CD4-positive, alpha-beta T cell treated with Interleukin-15 for 4 hours (primary cell): Measurements from ENCODE around the gene DOLK.
"Not testable (repeated sequence)": the region's sequence is repeated elsewhere in the genome, so short reads cannot be mapped to it uniquely, and the experiment has no call there.

Experiments
- DNase-seq: peaks from one replicate; pipeline ENCODE4 v3.0.0-alpha.2; 2020; ENCODE audit warnings: low spot score

DOLK gene

GRCh38 chr9:128947527-128948301 lies at the start of gene DOLK, which contains the start of gene NUP188:
TSS of gene DOLK (minus strand) at chr9:128947603. CDS start at chr9:128947303, 300 bp downstream.
TSS of gene NUP188 (plus strand) at chr9:128947699. CDS start at chr9:128947720, 21 bp downstream.
- DNase-seq = peak; percentile 96

GRCh38 chr9:128995791-128996190 lies 48.4 kb upstream of the DOLK start:
- DNase-seq = no peak

- DNase-seq = no peak
Measured at GRCh38 chr9:128992995-128993394, 45.6 kb upstream of the DOLK start.

- DNase-seq = no peak
Measured at GRCh38 chr9:128987805-128988204, 40.4 kb upstream of the DOLK start.

GRCh38 chr9:128986671-128987070 lies 39.3 kb upstream of the DOLK start:
- DNase-seq = no peak

GRCh38 chr9:128983536-128983935 lies 36.1 kb upstream of the DOLK start:
- no peak for DNase-seq

- no peak for DNase-seq
Measured at GRCh38 chr9:128979111-128979510, 31.7 kb upstream of the DOLK start.

GRCh38 chr9:128972956-128973355 lies 25.6 kb upstream of the DOLK start:
- no peak for DNase-seq

- no peak for DNase-seq
Measured at GRCh38 chr9:128969491-128969890, 22.1 kb upstream of the DOLK start.

GRCh38 chr9:128961403-128961802 lies 14.0 kb upstream of the DOLK start:
- not testable (repeated sequence) for DNase-seq

- DNase-seq = no peak
Measured at GRCh38 chr9:128947277-128947526, 201 bp downstream of the DOLK start.

GRCh38 chr9:128946571-128947276 lies 679 bp downstream of the DOLK start:
- no peak for DNase-seq

GRCh38 chr9:128945798-128946501 lies 1.5 kb downstream of the DOLK start:
- DNase-seq = no peak

- not testable (repeated sequence) for DNase-seq
Measured at GRCh38 chr9:128944966-128945365, 2.4 kb downstream of the DOLK start.

- DNase-seq = no peak
Measured at GRCh38 chr9:128943832-128944620, 3.4 kb downstream of the DOLK start.

- DNase-seq = no peak
Measured at GRCh38 chr9:128940946-128941755, 6.3 kb downstream of the DOLK start.

GRCh38 chr9:128940271-128940921 lies 7.0 kb downstream of the DOLK start:
- no peak for DNase-seq

- DNase-seq = no peak
Measured at GRCh38 chr9:128937310-128938165, 9.9 kb downstream of the DOLK start.

GRCh38 chr9:128936171-128936865 lies 11.1 kb downstream of the DOLK start:
- DNase-seq = no peak
